ENCODE results near the gene FBN2.
"Not testable (repeated sequence)": the region's sequence is repeated elsewhere in the genome, so short reads cannot be mapped to it uniquely, and the experiment has no call there.

The FBN2 gene

DNA sequence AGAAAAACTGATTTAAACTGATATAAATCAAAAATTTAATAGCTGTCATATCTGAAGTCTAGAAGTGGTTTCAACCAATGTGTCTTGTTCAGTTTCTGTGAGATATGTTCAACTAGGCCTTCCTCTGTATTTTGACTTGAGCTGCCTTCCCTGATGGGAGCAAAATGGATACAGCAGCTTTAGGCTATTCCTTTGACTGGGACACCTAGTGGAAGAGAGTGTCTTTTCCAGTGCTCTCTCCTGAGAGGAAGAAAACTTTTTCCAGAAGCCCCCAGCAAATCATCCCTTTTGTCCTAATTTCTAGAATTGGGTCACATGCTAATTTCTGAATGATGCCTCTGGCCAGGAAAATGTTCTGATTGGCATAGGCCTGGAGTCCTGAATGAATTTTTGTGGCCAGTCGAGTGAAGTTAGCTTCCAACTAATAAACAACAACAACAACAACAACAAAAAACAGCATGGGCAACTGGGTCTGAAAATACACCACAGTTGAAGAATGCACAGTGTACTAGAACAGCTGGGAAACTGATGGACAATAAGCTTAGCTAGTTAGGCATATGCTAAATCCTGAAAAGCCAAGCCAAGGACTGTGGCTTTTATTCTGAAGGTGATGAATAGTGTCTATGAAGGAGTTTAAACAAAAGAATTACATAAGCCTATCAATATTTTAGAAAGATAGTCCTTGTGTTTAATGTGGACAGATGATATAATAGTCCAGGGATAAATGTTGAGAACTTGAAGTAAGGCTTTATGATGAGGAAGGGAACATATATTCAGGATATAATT, 125.7 kb downstream of the FBN2 start:
- no peak for DNase-seq

DNA sequence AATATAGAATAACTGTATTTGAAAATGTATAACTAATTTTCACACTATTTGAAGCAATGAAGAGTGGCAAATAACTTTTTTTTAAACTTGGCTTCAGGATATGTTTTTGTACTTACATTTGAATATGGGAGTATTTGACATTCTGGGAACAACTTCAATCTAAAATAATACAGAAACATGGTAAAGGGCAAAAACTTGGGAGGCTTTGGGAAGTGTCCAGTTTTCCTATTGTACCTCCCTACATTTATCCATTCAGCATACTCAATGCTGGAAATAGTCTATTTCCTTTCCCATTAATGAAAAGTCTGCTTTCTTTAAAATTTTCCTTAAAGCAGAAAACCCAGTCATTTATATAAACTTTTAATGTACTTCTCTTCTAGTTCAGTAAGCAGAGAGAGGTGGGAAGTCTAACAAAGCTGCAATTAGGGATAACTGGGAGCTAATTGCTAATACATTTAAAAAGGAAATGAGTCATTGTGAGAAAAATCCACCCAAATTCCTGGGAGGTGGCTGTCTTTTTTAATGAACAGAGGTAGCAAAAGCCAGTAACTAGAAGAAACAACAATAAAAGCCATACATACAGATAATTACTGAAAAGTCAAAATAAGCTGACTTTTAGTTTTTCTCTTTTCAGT, 128.8 kb downstream of the FBN2 start:
- no peak for DNase-seq

DNA sequence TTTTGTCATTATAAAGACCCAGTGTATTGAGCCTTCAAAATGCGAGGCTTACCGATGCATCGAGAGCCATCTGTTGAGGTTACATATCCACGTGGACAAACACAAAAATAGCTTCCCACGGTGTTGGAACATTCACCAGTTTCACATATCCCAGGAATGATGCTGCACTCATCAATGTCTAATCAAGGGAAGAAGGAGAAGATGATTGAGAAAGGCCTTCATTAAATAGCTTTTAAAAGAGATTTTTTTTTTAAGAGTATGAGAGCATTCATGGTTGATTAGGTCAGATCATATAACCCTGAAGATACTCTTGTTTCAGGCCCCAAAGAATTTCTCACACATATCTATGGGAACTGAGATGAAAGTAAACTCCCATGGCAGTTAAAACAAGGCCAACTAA, 129.4 kb downstream of the FBN2 start:
- DNase-seq, result no peak

DNA sequence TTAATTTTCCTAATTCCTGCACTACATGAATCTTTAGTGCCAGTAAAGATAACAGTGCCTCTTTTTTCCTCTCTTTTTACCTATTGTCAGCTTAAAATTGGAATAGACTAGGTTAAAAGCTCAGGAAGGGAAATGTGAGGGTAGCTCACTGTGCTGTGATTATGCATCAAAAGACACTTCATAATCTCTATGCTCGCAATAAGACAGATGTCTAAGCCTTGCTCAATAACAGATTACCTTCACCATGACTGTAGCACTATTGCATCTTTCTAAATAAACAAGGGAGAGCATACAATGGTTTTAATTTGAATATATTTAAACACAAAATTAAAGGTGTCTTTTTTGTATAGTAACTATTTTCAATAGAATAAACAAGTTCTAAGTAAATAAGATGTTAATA, 130.1 kb downstream of the FBN2 start:
- DNase-seq, result no peak

DNA sequence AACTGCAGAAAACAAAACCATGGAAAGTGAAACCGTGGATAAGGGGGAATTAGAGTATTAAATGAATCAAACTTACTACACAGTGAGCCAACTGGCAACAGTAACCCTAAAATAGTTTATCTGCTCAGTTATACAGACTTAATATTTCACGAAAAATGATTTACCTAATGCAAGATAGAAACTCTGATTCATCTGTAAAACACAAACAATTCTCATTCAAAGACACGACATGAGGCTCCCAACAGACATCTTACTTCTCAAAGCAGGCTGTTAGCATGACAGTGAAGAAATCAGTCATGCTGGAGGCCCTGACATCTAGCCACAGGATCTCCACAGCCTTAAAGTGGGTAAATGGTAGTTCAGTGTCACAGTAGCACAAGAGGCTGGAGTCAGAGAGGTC, 131.2 kb downstream of the FBN2 start:
- DNase-seq, result no peak

DNA sequence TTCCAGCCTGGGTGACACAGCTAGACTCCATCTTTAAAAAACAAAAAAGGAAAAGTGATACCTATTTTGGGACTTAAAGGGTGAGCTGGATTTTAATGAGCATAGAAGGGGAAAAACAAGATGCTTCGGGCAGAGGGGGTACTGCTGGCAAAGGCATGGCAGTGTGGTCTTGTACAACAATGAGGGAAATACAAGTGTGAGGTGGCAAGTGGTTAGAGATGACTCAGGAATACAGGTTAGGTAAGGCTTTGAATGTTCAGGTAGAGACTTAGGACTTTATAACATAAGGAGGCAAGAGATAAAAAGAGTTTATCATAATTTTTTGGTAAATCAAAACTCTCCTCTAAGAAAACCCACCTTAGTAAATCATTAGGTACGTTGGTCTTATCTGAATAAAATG, 132.9 kb downstream of the FBN2 start:
- DNase-seq, result no peak

DNA sequence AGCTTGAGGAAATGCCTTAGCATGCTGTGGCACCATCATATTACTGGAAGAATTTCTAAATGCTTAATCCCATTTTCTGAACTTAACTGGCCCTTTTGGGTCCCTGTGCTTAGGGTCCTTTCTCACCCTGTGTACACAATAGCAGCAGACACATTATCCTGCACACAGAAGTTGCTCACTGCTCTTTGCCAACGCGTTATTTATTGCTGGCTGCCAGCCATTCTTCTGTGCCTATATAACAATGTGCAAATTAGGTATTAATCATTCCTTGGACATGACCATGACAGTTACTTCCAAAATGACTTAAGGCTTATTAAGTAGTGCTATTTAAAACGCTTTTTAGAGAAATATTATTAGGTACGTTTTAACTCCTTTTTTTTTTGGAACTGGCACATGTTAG, 134.7 kb downstream of the FBN2 start:
- DNase-seq, result no peak

DNA sequence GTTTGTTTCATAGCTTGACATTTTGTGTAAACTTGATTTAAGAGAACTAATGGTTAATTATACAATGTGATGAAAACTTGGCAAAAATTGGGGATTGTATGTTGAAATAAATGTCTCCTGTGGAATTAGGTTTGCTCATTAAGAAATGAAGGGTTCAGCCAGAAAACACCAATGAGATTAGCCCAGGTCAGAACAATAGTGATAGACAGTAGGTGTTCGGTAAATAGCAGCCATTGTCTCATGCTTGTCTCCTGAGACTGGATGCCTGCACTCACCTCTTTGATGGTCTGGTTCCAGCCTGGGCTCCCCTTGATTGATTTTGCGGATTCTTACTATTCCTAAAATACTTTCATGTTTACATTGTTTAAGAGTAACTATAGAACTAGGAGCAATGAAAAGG, 135.5 kb downstream of the FBN2 start:
- no peak for DNase-seq

DNA sequence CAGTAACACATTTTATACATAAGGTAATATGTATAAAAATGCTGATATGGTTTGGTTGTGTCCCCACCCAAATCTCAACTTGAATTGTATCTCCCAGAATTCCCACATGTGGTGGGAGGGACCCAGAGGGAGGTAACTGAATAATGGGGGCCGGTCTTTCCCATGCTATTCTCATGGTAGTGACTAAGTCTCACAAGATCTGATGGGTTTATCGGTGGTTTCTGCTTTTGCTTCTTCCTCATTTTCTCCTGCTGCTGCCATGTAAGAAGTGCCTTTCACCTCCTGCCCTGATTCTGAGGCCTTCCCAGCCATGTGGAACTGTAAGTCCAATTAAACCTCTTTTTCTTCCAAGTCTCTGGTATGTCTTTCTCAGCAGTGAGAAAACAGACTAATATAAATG, 137.3 kb downstream of the FBN2 start:
- DNase-seq, result not testable (repeated sequence)

DNA sequence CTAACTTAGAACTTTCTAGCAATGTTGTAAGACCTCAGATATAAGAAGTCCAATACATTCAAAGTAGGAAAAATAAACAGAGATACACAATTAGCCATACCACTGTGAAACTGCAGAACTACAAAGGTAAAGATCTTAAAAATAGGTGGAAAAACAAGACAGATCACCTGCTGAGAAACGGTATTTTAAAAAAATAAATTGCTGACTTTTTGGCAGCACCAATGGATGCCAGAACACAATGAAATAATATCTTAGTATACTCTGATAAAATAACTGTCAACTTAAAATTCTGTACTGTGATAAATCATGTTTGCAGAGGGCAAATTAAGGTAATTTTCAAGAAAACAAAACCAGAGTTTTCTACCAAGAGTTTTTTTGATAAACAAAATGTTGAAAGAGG, 138.9 kb downstream of the FBN2 start:
- DNase-seq, result no peak

DNA sequence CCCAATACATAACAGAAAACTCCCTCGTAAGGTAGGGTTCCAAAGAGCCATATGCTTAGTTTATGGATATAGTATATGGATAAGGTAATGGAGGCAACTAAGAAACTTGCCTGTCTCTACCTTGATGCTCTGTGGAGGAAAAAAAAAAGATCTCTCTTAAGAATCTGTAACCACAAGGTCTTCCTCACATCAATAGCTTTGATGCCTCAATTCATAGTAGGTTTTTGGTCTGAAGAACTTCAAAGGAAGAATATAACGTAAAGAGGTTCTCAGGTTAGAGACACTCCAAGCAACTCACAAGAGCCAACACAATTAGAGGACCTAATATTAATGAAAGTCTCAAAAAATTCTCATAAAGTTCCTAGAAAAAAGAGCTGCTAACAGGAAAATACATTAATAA, 140.2 kb downstream of the FBN2 start:
- DNase-seq, result no peak

DNA sequence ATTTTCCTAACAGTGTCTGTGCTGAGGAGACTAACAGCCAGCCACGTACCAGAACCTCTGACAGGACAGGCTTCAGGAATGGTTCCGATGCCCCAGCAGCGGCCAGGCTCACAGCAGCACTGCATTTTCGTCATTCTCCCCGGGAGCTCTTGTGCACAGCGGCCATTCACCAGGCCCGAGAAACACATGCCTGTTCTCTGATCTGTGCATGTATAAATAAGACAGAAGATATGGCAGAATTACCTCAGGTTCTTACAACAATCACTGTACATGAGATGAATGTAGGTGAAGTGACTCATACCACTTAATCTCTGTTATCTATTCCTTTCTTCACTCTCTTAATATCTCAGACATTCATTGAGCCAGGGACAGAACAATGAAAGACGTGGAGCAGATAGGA, 143.0 kb downstream of the FBN2 start:
- no peak for DNase-seq

DNA sequence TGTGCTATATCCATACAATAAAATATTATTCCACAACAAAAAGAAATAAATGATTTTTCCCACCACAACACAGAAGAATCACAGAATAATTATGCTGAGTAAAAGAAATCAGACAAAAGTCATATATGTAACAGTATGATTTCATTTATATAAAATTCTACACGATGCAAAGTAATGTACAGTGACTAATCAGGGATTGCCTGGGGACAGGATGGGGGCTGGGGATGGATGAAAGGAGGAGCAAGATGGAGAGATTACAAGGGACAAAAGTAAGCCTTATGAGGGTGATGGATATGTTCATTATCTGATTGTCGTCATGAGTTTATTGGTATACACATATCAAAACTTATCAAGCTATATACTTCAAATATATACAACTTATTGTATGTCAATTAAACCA, 154.0 kb downstream of the FBN2 start:
- no peak for DNase-seq

DNA sequence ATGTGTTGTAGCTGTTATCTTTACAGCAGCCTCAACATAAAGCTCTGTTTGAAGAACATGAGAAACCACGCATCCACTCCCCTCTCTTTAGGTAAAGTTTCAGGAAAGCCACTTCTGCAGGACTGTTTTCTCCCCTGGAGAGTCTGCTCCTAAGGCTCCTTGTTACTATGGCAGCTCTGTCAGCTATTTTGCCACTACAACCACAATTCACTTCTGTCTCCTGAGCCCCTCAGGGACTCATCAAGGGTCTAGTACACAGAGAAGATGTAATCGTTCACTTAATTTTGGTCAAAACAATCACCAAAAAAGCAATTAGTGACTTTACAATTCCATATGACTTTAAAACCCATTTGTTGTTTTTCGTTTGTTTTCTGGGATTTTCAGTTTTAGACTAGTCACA, 157.7 kb downstream of the FBN2 start:
- no peak for DNase-seq

DNA sequence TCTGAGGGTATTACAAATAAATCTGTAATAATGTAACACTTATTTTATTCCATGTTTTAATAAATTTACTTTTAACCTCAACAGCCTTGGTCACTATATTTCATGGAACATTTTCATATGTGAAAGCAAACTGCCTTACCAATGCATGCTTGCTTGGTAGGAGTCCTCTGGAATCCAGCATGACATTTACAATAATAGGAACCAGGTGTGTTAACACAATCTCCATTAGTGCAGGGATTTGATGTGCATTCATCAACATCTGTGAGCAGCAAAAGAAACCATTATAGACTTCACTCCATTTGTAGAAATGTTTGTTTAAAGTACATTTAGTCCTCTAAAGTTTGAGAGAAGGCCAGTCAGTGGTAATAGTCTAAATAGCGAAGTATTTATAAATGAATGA, 159.4 kb downstream of the FBN2 start:
- DNase-seq, result no peak

DNA sequence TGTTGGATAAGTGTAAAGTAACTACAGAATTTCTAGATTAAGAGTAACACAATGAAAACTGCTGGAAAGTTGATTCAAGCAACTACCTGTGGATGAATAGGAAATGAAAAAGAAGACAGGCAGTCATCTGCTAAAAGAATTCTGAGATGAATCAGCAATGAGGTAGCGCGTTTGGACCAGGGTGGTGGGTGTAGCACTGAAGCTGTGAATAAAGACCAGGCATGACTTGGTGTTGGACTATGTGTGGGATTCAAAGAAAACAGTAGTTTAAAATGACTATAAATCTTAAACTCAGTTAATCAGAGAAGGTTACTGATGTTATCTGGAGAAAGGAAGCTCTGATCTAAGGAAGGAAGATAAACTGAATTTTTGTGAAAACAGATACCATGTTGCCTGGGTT, 159.8 kb downstream of the FBN2 start:
- DNase-seq, result no peak

DNA sequence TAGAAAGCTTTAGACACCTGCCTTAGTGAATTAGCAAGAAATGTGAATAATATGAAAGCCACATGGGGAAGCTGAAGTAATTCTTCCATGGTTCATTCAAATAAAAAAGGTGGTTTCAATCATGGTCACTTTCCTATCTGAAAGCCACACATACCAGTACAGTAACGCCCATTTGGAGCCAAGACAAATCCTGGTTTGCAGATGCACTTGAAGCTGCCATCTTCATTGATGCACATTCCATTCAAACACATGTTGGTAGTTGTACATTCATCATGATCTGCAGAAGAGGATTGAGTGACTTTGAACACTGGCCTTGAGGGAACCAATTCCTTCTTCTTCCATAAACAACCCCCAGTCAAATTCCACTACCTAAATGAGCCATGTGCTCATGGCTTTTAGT, 161.5 kb downstream of the FBN2 start:
- no peak for DNase-seq

DNA sequence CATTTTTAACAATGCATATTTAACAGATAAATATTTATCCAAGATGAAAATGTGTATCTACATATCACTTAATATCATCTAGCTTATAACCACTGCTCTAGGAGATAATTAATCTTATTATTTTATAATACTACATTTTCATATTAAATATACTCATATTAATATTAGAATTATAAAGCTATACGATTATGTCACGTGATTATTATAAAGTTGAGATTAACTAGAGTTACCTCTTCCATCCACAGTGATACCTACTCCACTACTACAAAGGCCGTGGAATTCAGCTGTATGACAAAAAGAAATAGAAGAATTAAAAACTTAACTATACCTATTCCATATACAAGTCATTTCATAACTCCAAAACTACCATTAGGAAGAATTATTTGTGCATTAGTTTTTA, 171.9 kb downstream of the FBN2 start:
- DNase-seq, result no peak

DNA sequence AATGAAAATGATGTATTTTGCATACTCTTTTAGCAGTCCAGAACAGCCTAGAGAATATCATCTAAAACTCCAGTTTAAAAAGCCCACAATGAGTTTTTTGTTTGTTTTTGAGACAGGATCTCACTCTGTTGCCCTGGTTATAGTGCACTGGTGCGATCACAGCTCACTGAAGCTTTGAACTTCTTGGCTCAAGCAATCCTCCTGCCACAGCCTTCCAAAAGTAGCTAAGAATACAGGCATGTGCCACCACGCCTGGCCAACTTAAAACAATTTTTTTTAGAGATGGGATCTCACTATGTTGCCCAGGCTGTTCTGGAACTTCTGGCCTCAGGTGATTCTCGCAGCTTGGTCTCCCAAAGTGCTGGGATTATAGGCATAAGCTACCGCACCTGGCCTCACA, 175.7 kb downstream of the FBN2 start:
- no peak for DNase-seq

DNA sequence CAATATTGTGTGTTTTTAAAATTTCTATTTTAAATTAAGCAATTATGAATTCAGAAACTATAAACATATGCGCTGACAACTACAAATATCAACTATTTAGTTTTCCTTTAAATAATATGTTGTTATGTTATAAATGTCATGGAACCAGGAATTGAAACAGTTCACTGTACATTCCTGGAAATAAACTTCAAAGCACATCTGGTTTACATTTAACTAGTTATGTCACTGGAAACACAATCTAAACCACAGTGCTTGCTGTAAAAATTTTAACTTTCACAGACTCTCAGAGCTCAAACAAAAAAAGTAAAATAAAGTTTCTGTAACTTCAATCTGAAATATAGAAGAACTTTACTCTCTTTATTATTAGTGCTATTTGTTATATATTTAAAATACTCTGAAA, 179.2 kb downstream of the FBN2 start:
- no peak for DNase-seq

DNA sequence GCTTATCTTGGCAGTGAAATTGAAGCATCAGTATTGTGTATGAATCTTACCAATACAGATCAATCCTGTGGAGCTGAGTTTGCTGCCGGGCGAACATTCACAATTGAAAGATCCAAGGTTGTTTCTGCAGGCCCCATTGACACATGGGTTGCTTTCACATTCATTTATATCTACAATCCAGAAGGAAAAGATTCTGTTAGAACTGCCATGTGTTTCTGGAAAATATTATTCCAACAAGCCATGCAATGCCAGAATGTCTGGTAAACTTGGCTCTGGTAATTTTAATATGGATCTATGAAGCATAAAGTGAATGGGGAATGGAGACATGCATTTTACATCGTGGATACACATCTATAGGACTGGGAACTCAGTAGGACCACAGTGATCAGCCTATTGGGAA, 180.8 kb downstream of the FBN2 start:
- DNase-seq, result no peak

DNA sequence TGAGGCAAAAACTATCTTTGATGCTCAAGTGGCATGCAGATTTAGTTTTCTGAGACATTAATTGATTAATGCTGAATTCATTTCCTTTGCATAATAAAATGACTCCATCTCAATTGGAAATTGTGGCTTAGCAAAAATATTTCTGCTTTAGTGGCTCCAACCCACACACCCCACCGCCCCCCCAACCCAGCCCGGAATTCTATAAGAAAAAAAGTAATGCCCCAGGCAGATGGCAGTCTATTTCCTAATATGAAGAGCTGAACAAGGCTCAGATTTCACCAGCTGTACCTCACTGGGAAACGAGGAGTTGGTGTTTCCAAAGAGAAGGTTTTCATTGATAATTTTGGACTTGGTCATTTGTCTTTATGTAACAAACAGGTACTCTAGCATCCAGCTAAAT, 182.1 kb downstream of the FBN2 start:
- DNase-seq, result no peak

DNA sequence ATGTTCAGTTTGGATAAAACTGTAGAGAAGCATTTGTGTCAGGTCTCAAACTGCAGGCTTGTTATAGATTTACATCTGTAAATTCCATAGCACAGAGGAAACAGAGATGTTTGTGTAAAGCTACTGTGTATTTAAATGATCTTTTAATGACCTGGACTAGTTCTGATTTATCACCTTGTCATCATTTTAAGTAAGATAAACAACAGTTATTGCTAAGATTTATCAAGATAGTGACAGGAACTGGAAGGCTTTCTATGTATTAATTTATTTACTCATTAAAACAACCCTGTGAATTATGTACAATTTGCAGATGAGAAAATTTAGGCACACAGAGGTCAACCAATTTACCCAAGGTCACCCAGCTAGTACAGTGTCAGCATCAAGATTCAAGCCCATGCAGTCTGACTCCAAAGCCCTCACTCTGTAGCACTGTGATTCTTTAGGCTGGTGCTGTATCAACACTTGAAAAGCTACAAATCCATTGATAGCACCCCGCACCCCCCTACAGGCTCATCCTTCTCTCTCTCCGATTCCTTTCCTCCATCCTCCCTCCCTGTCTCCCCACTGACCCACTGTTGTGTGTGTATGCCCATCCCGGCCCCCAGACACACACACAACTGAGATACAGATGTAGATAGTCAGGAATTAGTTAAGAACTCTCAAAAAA, 184.5 kb downstream of the FBN2 start:
- DNase-seq, result no peak

DNA sequence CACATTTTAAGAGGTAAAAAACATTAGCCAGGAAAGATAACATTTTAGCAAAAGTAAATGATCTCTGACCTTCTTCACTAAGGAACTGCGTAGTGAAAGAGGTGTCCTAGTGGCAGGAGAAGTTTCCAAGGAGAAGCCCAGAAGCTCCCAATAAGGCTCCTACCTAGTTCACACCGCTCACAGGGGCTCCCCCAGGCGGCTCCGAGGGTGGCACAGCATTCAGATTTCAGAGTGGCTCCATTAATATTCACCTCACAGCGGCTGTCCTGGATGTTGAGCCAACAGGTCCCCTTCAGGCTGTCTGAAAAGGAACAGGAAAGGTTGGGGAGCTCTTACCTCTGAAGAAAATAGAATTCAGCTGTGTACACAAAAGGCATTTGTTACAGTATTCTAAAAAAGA, 187.3 kb downstream of the FBN2 start:
- no peak for DNase-seq

All from NCI-H2107 (cell line).